PC-3 (cell line): ENCODE data around the gene UBE3C. TPM values are rescaled to one million over a fixed set of nuclear protein-coding genes. Genes with fewer than 3 reads are reported as not detected.

Experiments used
- ATAC-seq: fragments of 200-7000 bp; cut with Tn5 transposase; 2 replicates; pipeline ENCODE4 v1.9.1; 2020; ENCODE audit warnings: mild to moderate bottlenecking, moderate library complexity
- BruUV-seq: library from RNA; stranded (reverse); fragments of 400-500 nt; replicated peaks from 2 replicates; lab custom pipeline; 2021; lab: Mats Ljungman, UMichigan
- CTCF ChIA-PET: fragments of 300-600 bp; sonication (Branson Sonifier 250); formaldehyde crosslinking; loops from one replicate; lab custom pipeline; 2022; ENCODE audit warnings: antibody characterized with exemption; lab: Charles Lee
- POLR2A ChIA-PET: fragments of 300-600 bp; sonication (Branson Sonifier 250); formaldehyde crosslinking; loops from one replicate; lab custom pipeline; 2022; ENCODE audit warnings: antibody characterized with exemption; ENCODE audit not compliant: unreplicated experiment; lab: Charles Lee
- DNase-seq: peaks from one replicate; pipeline ENCODE4 v3.0.0-alpha.2; 2015
- H2AFZ ChIP-seq: fragments of 300-600 bp; sonication (generic); 2 replicates; pipeline ENCODE4 v1.6.0; 2016; ENCODE audit warnings: antibody characterized with exemption, low read length
- H3F3A ChIP-seq: fragments of 300-600 bp; sonication (generic); one replicate; pipeline ENCODE4 v1.6.0; 2017; ENCODE audit warnings: antibody characterized with exemption, low read length, control low read depth, mild to moderate bottlenecking; ENCODE audit not compliant: unreplicated experiment
- H3K27ac ChIP-seq: fragments of 300-600 bp; sonication (generic); 2 replicates; pipeline ENCODE4 v1.5.1; 2016; ENCODE audit warnings: mild to moderate bottlenecking, low read length
- H3K27me3 ChIP-seq: fragments of 300-600 bp; sonication (generic); 2 replicates; pipeline ENCODE4 v1.6.1; 2016; ENCODE audit warnings: low read length, mixed read lengths
- H3K36me3 ChIP-seq: fragments of 300-600 bp; sonication (generic); 2 replicates; pipeline ENCODE4 v1.6.1; 2016; ENCODE audit warnings: low read depth, mixed run types, low read length, mixed read lengths
- H3K4me1 ChIP-seq: fragments of 300-600 bp; sonication (generic); 2 replicates; pipeline ENCODE4 v1.5.1; 2016; ENCODE audit warnings: low read length; ENCODE audit not compliant: insufficient read depth
- H3K4me2 ChIP-seq: fragments of 300-600 bp; sonication (generic); 2 replicates; pipeline ENCODE4 v1.6.0; 2016; ENCODE audit warnings: low read length
- H3K4me3 ChIP-seq: fragments of 300-600 bp; sonication (generic); 2 replicates; pipeline ENCODE4 v1.5.1; 2016; ENCODE audit warnings: mild to moderate bottlenecking, low read length, mixed read lengths
- H3K79me2 ChIP-seq: fragments of 300-600 bp; sonication (generic); 2 replicates; pipeline ENCODE4 v1.6.1; 2017; ENCODE audit warnings: low read length, mixed read lengths
- H3K9ac ChIP-seq: fragments of 300-600 bp; sonication (generic); 2 replicates; pipeline ENCODE4 v1.6.0; 2016; ENCODE audit warnings: mild to moderate bottlenecking, low read length
- H3K9me2 ChIP-seq: fragments of 300-600 bp; sonication (generic); replicated peaks from 2 replicates; pipeline ENCODE4 v1.6.1; 2016; ENCODE audit warnings: mixed run types, low read length, mixed read lengths
- H3K9me3 ChIP-seq: fragments of 300-600 bp; sonication (generic); 2 replicates; pipeline ENCODE4 v1.6.1; 2016; ENCODE audit warnings: low read length, mixed read lengths
- H4K20me1 ChIP-seq: fragments of 300-600 bp; sonication (generic); 2 replicates; pipeline ENCODE4 v1.6.1; 2016; ENCODE audit warnings: low read length, mixed read lengths
- EZH2 ChIP-seq: fragments of 300-600 bp; sonication (generic); IDR thresholded peaks from one replicate; pipeline ENCODE4 v1.6.1; 2017; ENCODE audit warnings: antibody characterized with exemption, mild to moderate bottlenecking, low read length; ENCODE audit not compliant: unreplicated experiment
- EZH2phosphoT487 ChIP-seq: fragments of 300-600 bp; sonication (generic); IDR thresholded peaks from 2 replicates; pipeline ENCODE4 v1.6.1; 2018; ENCODE audit warnings: mild to moderate bottlenecking, antibody characterized with exemption, low read length, borderline replicate concordance
- intact Hi-C: fragments of 100-400 bp; cut with micrococcal nuclease; formaldehyde crosslinking; loops from 2 replicates; pipeline ENCODE4 v1.9.0; 2023
- total RNA-seq: library from RNA; depleted of rRNA; stranded (reverse); fragments of >200 nt; gene quantifications from 2 replicates; pipeline ENCODE4 v1.2.3, GENCODE V29; 2014
- TF ChIP-seq, protein P1 (sequence below): fragments of 300-600 bp; sonication (generic); conservative IDR thresholded peaks from 2 replicates; pipeline ENCODE4 v1.5.1; 2017; ENCODE audit warnings: antibody characterized with exemption, low read depth, mild to moderate bottlenecking, low read length

The UBE3C gene
- total RNA-seq, 1 experiment from 2014 or later = 86.6 TPM

GRCh38 chr7:157132796-157133195 is 5.9 kb upstream of the UBE3C start:
- Histone ChIP-seq H3F3A (no peaks in the 10 kb centered on the region), H3K4me1 (peaks cover 7% of the 10 kb centered on the region; the same call in 1 of the 2 replicates), H3K4me2 (no peak overlapping the region), H3K9ac (no peak overlapping the region), H4K20me1 (no peaks in the 10 kb centered on the region), H3K9me3 (no peaks in the 10 kb centered on the region), H3K4me3 (no peak overlapping the region), H2AFZ (no peak overlapping the region), H3K27me3 (no peaks in the 10 kb centered on the region), H3K9me2 (no peaks in the 10 kb centered on the region), H3K79me2 (no peaks in the 10 kb centered on the region), H3K36me3 (no peaks in the 10 kb centered on the region), H3K27ac (no peak overlapping the region)
- ChIA-PET POLR2A (no interaction called here), CTCF (no interaction called here)
- DNase-seq = peak; percentile 47
- intact Hi-C loops = loop anchor here (10.0 kb wide), 1 partner anchor 108 kb away; no protein-coding TSS in a partner anchor
- no peak for ATAC-seq
- BruUV-seq = no TSS peak
- TF ChIP-seq EZH2 = no peak
- TF ChIP-seq, protein P1, sequence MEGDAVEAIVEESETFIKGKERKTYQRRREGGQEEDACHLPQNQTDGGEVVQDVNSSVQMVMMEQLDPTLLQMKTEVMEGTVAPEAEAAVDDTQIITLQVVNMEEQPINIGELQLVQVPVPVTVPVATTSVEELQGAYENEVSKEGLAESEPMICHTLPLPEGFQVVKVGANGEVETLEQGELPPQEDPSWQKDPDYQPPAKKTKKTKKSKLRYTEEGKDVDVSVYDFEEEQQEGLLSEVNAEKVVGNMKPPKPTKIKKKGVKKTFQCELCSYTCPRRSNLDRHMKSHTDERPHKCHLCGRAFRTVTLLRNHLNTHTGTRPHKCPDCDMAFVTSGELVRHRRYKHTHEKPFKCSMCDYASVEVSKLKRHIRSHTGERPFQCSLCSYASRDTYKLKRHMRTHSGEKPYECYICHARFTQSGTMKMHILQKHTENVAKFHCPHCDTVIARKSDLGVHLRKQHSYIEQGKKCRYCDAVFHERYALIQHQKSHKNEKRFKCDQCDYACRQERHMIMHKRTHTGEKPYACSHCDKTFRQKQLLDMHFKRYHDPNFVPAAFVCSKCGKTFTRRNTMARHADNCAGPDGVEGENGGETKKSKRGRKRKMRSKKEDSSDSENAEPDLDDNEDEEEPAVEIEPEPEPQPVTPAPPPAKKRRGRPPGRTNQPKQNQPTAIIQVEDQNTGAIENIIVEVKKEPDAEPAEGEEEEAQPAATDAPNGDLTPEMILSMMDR = no peak
- no peak for TF ChIP-seq EZH2phosphoT487

DNA sequence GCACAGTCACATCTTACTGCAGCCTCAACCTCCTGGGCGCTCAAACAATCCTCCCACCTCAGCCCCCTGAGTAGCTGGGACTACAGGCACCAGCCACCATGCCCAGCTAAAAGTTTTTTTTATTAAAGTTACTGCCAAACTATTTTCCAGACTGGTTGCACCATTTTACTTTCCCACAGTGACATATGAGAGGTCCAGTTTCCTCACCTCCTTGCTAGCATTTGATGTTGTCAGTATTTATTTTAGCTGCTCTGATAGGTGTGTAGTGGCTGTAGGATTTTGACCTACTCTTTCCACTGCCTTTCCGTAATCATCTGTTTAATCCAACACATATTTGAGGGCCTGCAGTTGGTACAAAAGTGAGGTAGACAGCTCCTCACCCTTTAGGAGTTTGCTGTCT is 5.4 kb upstream of the UBE3C start:
- no peak for TF ChIP-seq EZH2
- TF ChIP-seq, protein P1 = no peak
- TF ChIP-seq EZH2phosphoT487 = no peak
- Histone ChIP-seq H3K9me3 (no peaks in the 10 kb centered on the region), H3K4me1 (peaks cover 11% of the 10 kb centered on the region; the same call in 1 of the 2 replicates), H3K4me3 (no peak overlapping the region), H2AFZ (no peak overlapping the region), H3K9ac (no peak overlapping the region), H3K79me2 (no peaks in the 10 kb centered on the region), H4K20me1 (no peaks in the 10 kb centered on the region), H3K36me3 (no peaks in the 10 kb centered on the region), H3K27ac (no peak overlapping the region), H3K9me2 (no peaks in the 10 kb centered on the region), H3K27me3 (no peaks in the 10 kb centered on the region), H3K4me2 (no peak overlapping the region), H3F3A (no peaks in the 10 kb centered on the region)
- no peak for ATAC-seq
- DNase-seq = no peak
- ChIA-PET POLR2A (no interaction called here), CTCF (no interaction called here)
- no TSS peak for BruUV-seq
- intact Hi-C loops = loop anchor here (10.0 kb wide), 1 partner anchor 109 kb away; no protein-coding TSS in a partner anchor

DNA sequence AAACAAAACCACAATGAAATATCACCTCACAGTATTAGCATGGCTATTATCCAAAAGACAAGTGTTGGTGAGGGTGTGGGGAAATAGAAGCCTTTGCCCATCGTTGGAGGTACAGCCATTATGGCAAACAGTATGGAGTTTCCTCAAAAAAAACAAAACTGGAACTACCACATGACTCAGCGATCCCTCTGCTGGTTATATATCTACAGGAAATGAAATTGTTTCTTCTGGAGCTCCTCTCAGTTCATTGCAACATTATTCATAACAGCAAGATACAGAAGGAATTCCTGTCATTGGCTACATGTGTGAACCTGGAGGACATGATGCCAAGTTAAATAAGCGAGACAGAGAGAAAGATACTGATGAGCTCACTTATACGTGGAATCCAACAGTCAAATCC is 2.4 kb upstream of the UBE3C start:
- no TSS peak for BruUV-seq
- DNase-seq (peak; percentile 68), ATAC-seq (peak; percentile 3)
- Histone ChIP-seq H3K9me2 (no peaks in the 10 kb centered on the region), H4K20me1 (peaks cover 19% of the 10 kb centered on the region), H3K4me3 (no peak overlapping the region), H3F3A (no peaks in the 10 kb centered on the region), H3K9me3 (no peaks in the 10 kb centered on the region), H3K9ac (no peak overlapping the region), H3K36me3 (peaks cover 3% of the 10 kb centered on the region; the same call in 1 of the 2 replicates), H2AFZ (peak overlapping the region; percentile 58), H3K27me3 (no peaks in the 10 kb centered on the region), H3K79me2 (peaks cover 23% of the 10 kb centered on the region), H3K4me2 (peak overlapping the region; percentile 41), H3K27ac (peak overlapping the region; percentile 25; the same call in 1 of the 2 replicates), H3K4me1 (peaks cover 23% of the 10 kb centered on the region)
- intact Hi-C loops = loop anchor here (1.0 to 10.0 kb wide), 4 partner anchors 112 to 244 kb away; partner anchors contain the start of gene LMBR1
- ChIA-PET CTCF (interaction anchor here (0.6 to 1.0 kb wide), 3 partner anchors 126 to 167 kb away, joined by 3 to 4 read pairs (median 3); partner anchors contain the start of gene MNX1), POLR2A (interaction anchor here (0.6 kb wide), 2 partner anchors 49 to 191 kb away, joined by 3 read pairs; no protein-coding TSS in a partner anchor)
- TF ChIP-seq, protein P1 = peak; percentile 54; the same call in 1 of the 2 replicates
- no peak for TF ChIP-seq EZH2phosphoT487
